ENCODE measurements around the gene NOP56. TPM values are rescaled to one million over a fixed set of nuclear protein-coding genes. Genes with fewer than 3 reads are reported as not detected.

The NOP56 gene
- total RNA-seq, 1 experiment from 2014 or later: 227 TPM

GRCh38 chr20:2640260-2640659, 12.2 kb upstream of the NOP56 start:
- DNase-seq (ENCODE audit: low spot score): no peak

GRCh38 chr20:2640899-2641298, 11.5 kb upstream of the NOP56 start:
- DNase-seq (ENCODE audit: low spot score): no peak

- no peak for DNase-seq (ENCODE audit: low spot score)
Observed at GRCh38 chr20:2643708-2644107, 8.7 kb upstream of the NOP56 start.

GRCh38 chr20:2652724-2653555, 508 bp downstream of the NOP56 start:
- no peak for DNase-seq (ENCODE audit: low spot score)

GRCh38 chr20:2653556-2654383, 1.3 kb downstream of the NOP56 start:
- no peak for DNase-seq (ENCODE audit: low spot score)

- DNase-seq (ENCODE audit: low spot score): no peak
Observed at GRCh38 chr20:2654384-2654822, 2.0 kb downstream of the NOP56 start.

- DNase-seq (ENCODE audit: low spot score): no peak
Observed at GRCh38 chr20:2654831-2655230, 2.4 kb downstream of the NOP56 start.

- DNase-seq (ENCODE audit: low spot score): no peak
Observed at GRCh38 chr20:2655331-2656116, 3.1 kb downstream of the NOP56 start.

GRCh38 chr20:2656471-2657117, 4.2 kb downstream of the NOP56 start:
- no peak for DNase-seq (ENCODE audit: low spot score)

- DNase-seq (ENCODE audit: low spot score): no peak
Observed at GRCh38 chr20:2657241-2657640, 4.8 kb downstream of the NOP56 start.

- DNase-seq (ENCODE audit: low spot score): no peak
Observed at GRCh38 chr20:2657674-2658073, 5.2 kb downstream of the NOP56 start.

- no peak for DNase-seq (ENCODE audit: low spot score)
Observed at GRCh38 chr20:2658414-2659354, 6.3 kb downstream of the NOP56 start.

- DNase-seq (ENCODE audit: low spot score): no peak
Observed at GRCh38 chr20:2659547-2659946, 7.1 kb downstream of the NOP56 start.

- no peak for DNase-seq (ENCODE audit: low spot score)
Observed at GRCh38 chr20:2663364-2663886, 11.0 kb downstream of the NOP56 start.

- DNase-seq (ENCODE audit: low spot score): peak; percentile 88
Observed at GRCh38 chr20:2663887-2664719, 11.7 kb downstream of the NOP56 start, which contains the start of gene IDH3B. TSS of gene IDH3B (minus strand) at chr20:2664216. CDS start at chr20:2664188, 28 bp downstream.

GRCh38 chr20:2671977-2672376, 19.5 kb downstream of the NOP56 start:
- DNase-seq (ENCODE audit: low spot score): no peak

- no peak for DNase-seq (ENCODE audit: low spot score)
Observed at GRCh38 chr20:2672446-2672845, 20.0 kb downstream of the NOP56 start.

GRCh38 chr20:2673453-2673852, 21.0 kb downstream of the NOP56 start:
- DNase-seq (ENCODE audit: low spot score): no peak

GRCh38 chr20:2680046-2680445, 27.6 kb downstream of the NOP56 start:
- no peak for DNase-seq (ENCODE audit: low spot score)
